Mucosa of descending colon (tissue), 3 donors: ENCODE results near the gene SOX8. TPM values are rescaled to one million over a fixed set of nuclear protein-coding genes. Genes with fewer than 3 reads are reported as not detected.

Experiments
- ATAC-seq: fragments of 200-7000 bp; cut with Tn5 transposase; one replicate; pipeline ENCODE4 v1.9.1; 2020; ENCODE audit warnings: mild to moderate bottlenecking, moderate library complexity
- DNase-seq, 3 donors: peaks; one replicate each; pipeline ENCODE4 v3.0.0-alpha.2; 2020
- H3K36me3 ChIP-seq: fragments of 200-600 bp; one replicate; pipeline ENCODE4 v1.8.0; 2021; ENCODE audit warnings: low read depth, mild to moderate bottlenecking
- H3K4me1 ChIP-seq: fragments of 200-600 bp; one replicate; pipeline ENCODE4 v1.8.0; 2021; ENCODE audit warnings: low read depth, mild to moderate bottlenecking
- H3K4me3 ChIP-seq: fragments of 200-600 bp; one replicate; pipeline ENCODE4 v1.8.0; 2021; ENCODE audit warnings: mild to moderate bottlenecking
- H3K9me3 ChIP-seq: fragments of 200-600 bp; one replicate; pipeline ENCODE4 v1.8.0; 2021; ENCODE audit warnings: mild to moderate bottlenecking
- intact Hi-C, 2 donors: fragments of 100-400 bp; cut with DNase I in 1 of 2; cut with micrococcal nuclease in 1 of 2; formaldehyde crosslinking; loops; one replicate each; pipeline versions ENCODE4 v1.11.0 to v1.11.1; 2022; cut with DNase I, micrococcal nuclease
- total RNA-seq, 3 donors: library from RNA; stranded (reverse); fragmentation: NEBNext Ultra II Directional in 2 of 3; extraction: Animal tissue kit (Norgen Biotek cat#: 25700) in 2 of 3; gene quantifications; one replicate each; pipeline versions ENCODE4 v1.2.1 to v1.2.4, GENCODE V29; 2021 to 2023
- TF ChIP-seq, protein P1 (sequence below): fragments of 200-600 bp; IDR thresholded peaks from one replicate; pipeline ENCODE4 v1.8.0; 2022; ENCODE audit warnings: antibody characterized with exemption, mild to moderate bottlenecking
- donor health status: DM: no; HTN: no; CAD: no; lungs with moderate emphysema.
- donor health status: DM: no; HTN: no; CAD: no.
- donor health status: DM: no; HTN: yes; CAD: no.

Gene SOX8
- total RNA-seq, 3 donors from 2014 or later: 0.67 to 3.1 (median 0.75) TPM

DNA sequence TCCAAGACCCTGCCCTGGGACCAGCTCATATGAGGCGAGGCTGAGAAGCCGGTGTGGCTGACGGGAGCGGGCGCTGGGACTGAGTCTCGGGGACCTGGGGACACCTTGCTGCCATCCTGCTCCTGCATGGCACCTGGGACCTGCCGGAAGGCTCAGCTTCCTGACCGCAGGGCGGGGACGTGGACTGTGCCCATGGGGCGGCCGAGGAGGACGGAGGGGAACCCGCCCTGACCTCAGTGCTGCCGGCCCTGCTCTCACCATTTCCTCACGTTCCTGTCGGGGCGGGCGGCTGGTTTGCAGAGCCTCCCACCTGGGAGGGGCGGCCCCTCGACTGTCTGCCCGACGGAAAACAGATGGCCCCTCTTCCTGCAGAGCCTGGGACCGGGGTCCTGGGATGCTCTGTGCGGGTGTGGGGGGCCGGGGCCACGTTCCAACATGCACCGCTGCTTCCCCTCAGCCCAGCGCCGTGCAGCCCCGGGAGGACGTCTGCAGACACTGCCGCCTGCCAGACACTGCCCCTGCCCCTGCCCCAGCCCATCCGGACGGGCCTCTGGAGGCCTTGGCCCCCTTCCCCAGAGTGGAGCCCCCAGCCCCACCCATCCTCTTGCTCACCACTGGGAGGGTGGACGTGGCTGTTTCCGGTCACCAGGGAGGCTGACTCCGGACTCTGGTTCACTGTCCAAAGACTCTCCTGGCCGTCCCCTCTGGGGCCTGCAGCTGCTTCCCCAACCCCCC, 47.1 kb downstream of the SOX8 start:
- TF ChIP-seq, protein P1, sequence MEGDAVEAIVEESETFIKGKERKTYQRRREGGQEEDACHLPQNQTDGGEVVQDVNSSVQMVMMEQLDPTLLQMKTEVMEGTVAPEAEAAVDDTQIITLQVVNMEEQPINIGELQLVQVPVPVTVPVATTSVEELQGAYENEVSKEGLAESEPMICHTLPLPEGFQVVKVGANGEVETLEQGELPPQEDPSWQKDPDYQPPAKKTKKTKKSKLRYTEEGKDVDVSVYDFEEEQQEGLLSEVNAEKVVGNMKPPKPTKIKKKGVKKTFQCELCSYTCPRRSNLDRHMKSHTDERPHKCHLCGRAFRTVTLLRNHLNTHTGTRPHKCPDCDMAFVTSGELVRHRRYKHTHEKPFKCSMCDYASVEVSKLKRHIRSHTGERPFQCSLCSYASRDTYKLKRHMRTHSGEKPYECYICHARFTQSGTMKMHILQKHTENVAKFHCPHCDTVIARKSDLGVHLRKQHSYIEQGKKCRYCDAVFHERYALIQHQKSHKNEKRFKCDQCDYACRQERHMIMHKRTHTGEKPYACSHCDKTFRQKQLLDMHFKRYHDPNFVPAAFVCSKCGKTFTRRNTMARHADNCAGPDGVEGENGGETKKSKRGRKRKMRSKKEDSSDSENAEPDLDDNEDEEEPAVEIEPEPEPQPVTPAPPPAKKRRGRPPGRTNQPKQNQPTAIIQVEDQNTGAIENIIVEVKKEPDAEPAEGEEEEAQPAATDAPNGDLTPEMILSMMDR: no peak
- Histone ChIP-seq H3K36me3 (no peaks in the 10 kb centered on the region), H3K4me1 (no peaks in the 10 kb centered on the region), H3K4me3 (no peak overlapping the region), H3K9me3 (no peaks in the 10 kb centered on the region)
- ATAC-seq (peak; percentile 19), DNase-seq (no peak)
- intact Hi-C loops: no loop called here

DNA sequence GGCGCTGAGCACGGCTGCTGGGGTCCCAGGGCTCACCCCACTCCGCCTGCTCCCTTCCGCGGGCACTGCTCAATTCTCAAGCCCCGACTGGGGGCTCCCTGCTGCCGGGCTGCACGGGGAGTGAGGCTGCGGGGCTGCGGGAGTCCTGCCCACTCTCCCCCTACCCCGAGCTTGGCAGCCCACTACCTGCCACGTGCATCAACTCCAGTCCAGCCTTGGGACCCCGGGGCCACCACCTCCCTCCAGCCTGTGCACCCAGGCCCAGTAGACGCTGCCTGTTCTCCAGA, 47.6 kb downstream of the SOX8 start:
- TF ChIP-seq, protein P1: no peak

DNA sequence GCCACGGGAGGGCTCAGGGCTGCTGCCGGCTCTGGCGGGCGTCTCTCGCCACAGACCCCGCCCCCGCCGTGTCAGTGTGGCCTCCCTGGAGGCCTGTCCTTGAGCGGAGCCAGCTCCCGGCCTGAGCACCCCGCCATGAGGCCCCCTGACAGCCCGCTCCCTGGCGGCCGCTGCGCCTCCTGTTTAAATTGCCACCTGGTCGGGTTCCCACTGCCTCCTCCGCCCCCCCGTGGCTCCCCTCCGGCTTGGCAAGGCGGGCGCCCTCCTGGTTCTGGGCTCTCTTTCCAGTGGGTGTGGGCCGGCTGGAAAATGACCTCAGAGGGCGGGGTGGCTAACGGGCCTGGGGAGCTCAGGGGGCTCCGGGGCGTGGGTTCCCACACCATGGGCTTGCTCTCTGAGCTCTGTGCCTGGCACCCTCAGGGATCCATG, 48.9 kb downstream of the SOX8 start:
- Histone ChIP-seq H3K36me3 (no peaks in the 10 kb centered on the region), H3K4me3 (no peak overlapping the region), H3K4me1 (no peaks in the 10 kb centered on the region), H3K9me3 (no peaks in the 10 kb centered on the region)
- ATAC-seq: no peak
- intact Hi-C loops: no loop called here
- TF ChIP-seq, protein P1: no peak
- no peak for DNase-seq

More for the DNA sequence above, 47.6 kb downstream of the SOX8 start:
- no peaks in the 10 kb centered on the region for H3K4me1 ChIP-seq
- intact Hi-C loops: no loop called here
- ATAC-seq (peak; percentile 12), DNase-seq (no peak)
- no peak overlapping the region for H3K4me3 ChIP-seq
- H3K9me3 ChIP-seq: no peaks in the 10 kb centered on the region
- no peaks in the 10 kb centered on the region for H3K36me3 ChIP-seq

DNA sequence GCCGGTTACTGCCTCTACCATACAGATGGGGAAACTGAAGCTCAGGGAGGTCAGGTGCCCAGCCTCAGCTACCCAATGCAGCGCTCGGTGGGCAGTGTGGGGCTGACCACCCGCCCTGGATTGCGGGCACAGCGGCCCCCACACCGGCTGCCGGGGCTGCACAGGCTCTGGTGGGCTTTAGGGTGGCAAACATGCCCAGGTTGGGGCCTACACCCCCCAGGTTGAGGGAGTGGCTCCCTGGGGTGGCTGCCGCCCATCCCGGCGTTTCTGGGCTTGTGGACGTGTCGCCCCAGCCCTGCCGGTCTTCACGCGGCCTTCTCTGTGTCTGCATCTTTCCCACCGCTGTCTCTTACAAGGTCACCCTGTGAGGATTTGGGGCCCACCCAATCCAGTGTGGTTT, 50.1 kb downstream of the SOX8 start:
- ATAC-seq (no peak), DNase-seq (no peak)
- no peak overlapping the region for H3K4me3 ChIP-seq
- H3K9me3 ChIP-seq: no peaks in the 10 kb centered on the region
- intact Hi-C loops: no loop called here
- no peaks in the 10 kb centered on the region for H3K36me3 ChIP-seq
- TF ChIP-seq, protein P1: no peak
- no peaks in the 10 kb centered on the region for H3K4me1 ChIP-seq

DNA sequence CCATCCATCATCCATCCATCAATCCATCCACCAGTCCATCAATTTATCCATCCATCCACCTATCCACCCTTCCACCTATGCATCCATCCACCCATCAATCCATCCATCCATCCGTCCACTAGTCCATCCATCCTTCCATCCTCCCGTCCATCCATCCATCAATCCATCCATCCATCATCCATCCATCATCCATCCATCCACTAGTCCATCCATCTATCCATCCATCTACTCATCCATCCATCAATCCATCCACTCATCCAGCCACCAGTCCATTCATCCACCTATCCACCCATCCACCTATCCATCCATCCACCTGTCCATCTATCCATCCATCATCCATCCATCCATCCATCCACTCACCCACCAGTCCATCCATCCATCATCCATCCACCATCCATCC, 51.0 kb downstream of the SOX8 start:
- H3K4me3 ChIP-seq: no peak overlapping the region
- intact Hi-C loops: no loop called here
- no peaks in the 10 kb centered on the region for H3K9me3 ChIP-seq
- H3K4me1 ChIP-seq: no peaks in the 10 kb centered on the region
- ATAC-seq (no peak), DNase-seq (no peak)
- TF ChIP-seq, protein P1: no peak
- no peaks in the 10 kb centered on the region for H3K36me3 ChIP-seq
